Measurements from ENCODE around the gene TMTC3. TPM values are rescaled to one million over a fixed set of nuclear protein-coding genes. Genes with fewer than 3 reads are reported as not detected.

TMTC3 gene
- polyA plus RNA-seq, 1 of the 3 experiments (the other 2 are of a cell fraction) = 2.8 TPM

GRCh38 chr12:88185988-88186387 is 43.9 kb downstream of the TMTC3 start (continued):
- no peak for TF ChIP-seq REST (IDR thresholded peaks at IDR 0.05; ENCODE audit: low read depth, low read length)

GRCh38 chr12:88187571-88187970 is 45.5 kb downstream of the TMTC3 start:
- TF ChIP-seq MEF2A (IDR thresholded peaks at IDR 0.05; ENCODE audit: borderline replicate concordance, low read depth) (no peak), FOSL2 (IDR thresholded peaks at IDR 0.05; ENCODE audit: borderline replicate concordance, low read depth) (no peak), FOXJ3 (CRISPR knock-in tag; IDR thresholded peaks at IDR 0.05) (no peak), NFIC (IDR thresholded peaks at IDR 0.05; ENCODE audit: borderline replicate concordance) (no peak), RCOR1 (IDR thresholded peaks at IDR 0.05; ENCODE audit: low read length) (no peak), RXRA (IDR thresholded peaks at IDR 0.05; ENCODE audit: borderline replicate concordance, low read depth) (no peak), RAD21 (IDR thresholded peaks at IDR 0.05; ENCODE audit: low read length) (no peak), SIN3A (IDR thresholded peaks at IDR 0.05; ENCODE audit: borderline replicate concordance, low read depth, low read length) (no peak), MAX (IDR thresholded peaks at IDR 0.05; ENCODE audit: low read depth) (no peak), TAF1 (IDR thresholded peaks at IDR 0.05; ENCODE audit: borderline replicate concordance, low read depth, low read length) (no peak), EZH2phosphoT487 (IDR thresholded peaks at IDR 0.05; ENCODE audit: borderline replicate concordance, low read depth) (no peak), POLR2AphosphoS5 (IDR thresholded peaks at IDR 0.05; ENCODE audit: low read depth, low read length) (no peak), TCF12 (IDR thresholded peaks at IDR 0.05) (no peak), PBX3 (IDR thresholded peaks at IDR 0.05) (no peak), EP300 (IDR thresholded peaks at IDR 0.05; ENCODE audit: borderline replicate concordance in 1 of 2, low read depth in 1 of 2, low read length in 1 of 2) (no peak), FOXM1 (IDR thresholded peaks at IDR 0.05; ENCODE audit: low read depth) (no peak), CTCF (IDR thresholded peaks at IDR 0.05) (no peak), GABPA (IDR thresholded peaks at IDR 0.05; ENCODE audit: low read depth) (no peak), YY1 (IDR thresholded peaks at IDR 0.05; ENCODE audit: low read depth) (no peak)
- Histone ChIP-seq H3K4me1 (ENCODE audit: control insufficient read depth in 1 of 2, insufficient read depth in 2 of 2, low read depth in 1 of 2, low read length in 1 of 2) (peaks cover 0 to 9% of the 10 kb centered on the region in 2 experiments; a peak in 1 of 4 replicates), H2AFZ (ENCODE audit: low read depth) (no peak overlapping the region), H4K20me1 (ENCODE audit: insufficient read depth) (no peaks in the 10 kb centered on the region), H3F3A (replicated peaks; ENCODE audit: insufficient read depth) (peaks cover 17% of the 10 kb centered on the region), H3K79me2 (ENCODE audit: insufficient read depth) (peaks cover 6% of the 10 kb centered on the region; the same call in 1 of the 2 replicates), H3K9me2 (no peaks in the 10 kb centered on the region), H3K9ac (no peak overlapping the region), H3K4me2 (no peak overlapping the region), H3K36me3 (replicated peaks in 1 of 2; ENCODE audit: control insufficient read depth in 1 of 2, insufficient read depth in 2 of 2, low read length in 1 of 2) (peaks cover 32 to 47% of the 10 kb centered on the region in 2 experiments), H3K4me3 (ENCODE audit: low read depth in 2 of 2, low read length in 1 of 2) (no peak overlapping the region), H3K27me3 (ENCODE audit: insufficient read depth) (no peaks in the 10 kb centered on the region), H3K27ac (ENCODE audit: low read depth in 2 of 2, low read length in 1 of 2) (peak overlapping the region in 1 of 2 experiments; percentile 32; a peak in 2 of 4 replicates), H3K9me3 (no peaks in the 10 kb centered on the region)
- DNase-seq = no peak
- ChIA-PET POLR2A (no interaction called here), CTCF (interaction anchor here (1.0 kb wide), 1 partner anchor 807 kb away, joined by 4 read pairs; no protein-coding TSS in a partner anchor)
- WGBS (ENCODE audit: low lambda C conversion rate) = 93% methylated on average over 2 of the region's 2 CpGs

All from SK-N-SH (cell line).